HG02973 (cell line): Measurements from ENCODE around the gene NEK5.
"Not testable (repeated sequence)": the region's sequence is repeated elsewhere in the genome, so short reads cannot be mapped to it uniquely, and the experiment has no call there.

ENCODE experiments used
- ATAC-seq: cut with Tn5 transposase; IDR thresholded peaks from one replicate; pipeline ENCODE4 v1.9.1; 2021; ENCODE audit warnings: moderate library complexity; ENCODE audit not compliant: unreplicated experiment

Gene NEK5

GRCh38 chr13:52070929-52071523 lies 57.8 kb downstream of the NEK5 start:
- ATAC-seq = no peak

DNA sequence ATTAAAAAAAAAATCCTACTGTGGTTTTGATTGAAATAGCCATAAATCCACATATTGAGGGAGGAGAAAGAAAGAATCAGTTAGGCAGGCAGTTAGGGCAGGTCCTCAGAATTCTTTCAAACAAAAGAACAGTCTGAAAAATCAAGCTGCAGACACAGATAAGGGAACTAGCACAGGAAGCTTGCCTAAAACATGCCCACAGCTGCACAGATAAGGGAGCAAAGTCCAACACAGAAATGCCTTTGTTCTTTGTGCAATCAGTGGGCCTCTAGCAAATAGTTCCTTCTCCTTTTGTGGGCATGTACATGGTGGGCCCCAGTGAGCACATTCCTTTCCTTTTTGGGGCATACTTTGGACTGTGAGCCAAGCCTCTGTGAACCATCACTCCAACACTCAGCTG lies 61.6 kb downstream of the NEK5 start:
- ATAC-seq = no peak

DNA sequence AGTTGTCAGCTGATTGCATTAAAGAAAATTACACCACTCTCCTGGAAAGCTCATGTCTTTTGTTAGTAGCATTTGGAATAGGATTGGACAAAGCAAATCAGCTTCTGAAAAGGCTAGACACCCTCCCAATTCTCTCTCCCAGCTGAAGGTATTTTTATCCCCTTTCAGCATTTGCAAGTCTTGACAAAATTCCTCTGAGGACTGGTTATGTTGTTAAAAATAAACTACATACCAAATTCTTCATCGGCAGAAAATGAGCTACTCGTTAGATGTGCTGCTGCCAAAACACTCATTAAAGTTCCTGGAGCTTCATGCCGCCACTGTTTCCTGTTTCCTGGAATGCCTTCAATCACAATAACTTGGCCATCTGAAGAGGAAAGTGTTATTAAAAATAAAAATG lies 67.3 kb downstream of the NEK5 start:
- no peak for ATAC-seq

DNA sequence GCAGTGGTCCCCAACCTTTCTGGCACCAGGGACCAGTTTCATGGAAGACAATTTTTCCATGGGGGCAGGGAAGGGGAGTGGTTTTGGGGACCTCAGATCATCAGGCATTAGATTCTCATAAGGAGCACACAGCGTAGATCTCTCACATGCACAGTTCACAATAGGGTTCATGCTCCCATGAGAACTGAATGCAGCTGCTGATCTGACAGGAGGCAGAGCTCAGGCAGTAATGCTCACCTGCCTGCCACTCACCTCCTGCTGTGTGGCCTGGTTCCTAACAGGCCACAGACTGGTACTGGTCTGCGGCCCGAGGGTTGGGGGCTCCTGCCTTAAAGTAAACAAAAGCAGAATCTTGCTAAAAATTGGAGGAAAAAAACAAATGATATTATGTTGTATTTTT lies 67.8 kb downstream of the NEK5 start:
- ATAC-seq = not testable (repeated sequence)

- ATAC-seq = no peak
Measured at GRCh38 chr13:52053460-52053859, 75.4 kb downstream of the NEK5 start.

DNA sequence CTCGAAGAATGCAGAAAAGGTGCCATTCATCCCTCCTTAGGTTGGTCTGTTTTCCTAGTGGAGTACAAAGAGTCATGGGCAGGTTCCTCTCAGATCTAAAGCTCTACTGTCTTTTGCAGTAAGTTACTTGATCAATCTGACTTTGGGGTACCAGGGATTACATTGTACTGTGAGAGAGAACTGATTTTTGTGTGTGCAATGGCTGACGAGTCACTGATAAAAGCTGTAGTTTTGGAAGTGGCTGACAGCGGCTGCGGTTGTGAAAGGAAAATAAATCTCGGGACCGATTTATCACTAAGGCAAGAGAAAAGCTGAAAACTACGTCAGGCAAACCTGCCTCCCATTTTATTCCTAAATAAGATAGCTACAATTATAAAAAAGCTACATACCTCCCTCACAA lies 77.5 kb downstream of the NEK5 start:
- ATAC-seq = no peak

DNA sequence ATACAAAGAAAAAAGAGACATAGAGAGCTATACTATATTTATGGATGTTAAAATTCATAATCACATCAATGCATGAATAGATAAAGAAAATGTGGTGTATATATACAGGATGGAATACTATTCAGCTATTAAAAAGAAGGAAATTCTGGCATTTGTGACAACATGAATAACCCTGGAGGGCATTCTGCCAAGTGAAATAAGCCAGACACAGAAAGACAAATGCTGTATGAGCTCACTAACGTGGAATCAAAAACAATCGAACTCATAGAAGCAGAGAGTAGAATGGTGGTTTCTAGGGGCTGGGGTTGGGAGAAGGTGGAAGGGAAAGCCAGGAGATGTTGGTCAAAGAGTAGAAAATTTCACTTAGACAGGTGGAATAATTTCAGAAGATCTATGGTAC lies 80.4 kb downstream of the NEK5 start:
- ATAC-seq = no peak

GRCh38 chr13:52047463-52047862 lies 81.4 kb downstream of the NEK5 start:
- ATAC-seq = no peak

DNA sequence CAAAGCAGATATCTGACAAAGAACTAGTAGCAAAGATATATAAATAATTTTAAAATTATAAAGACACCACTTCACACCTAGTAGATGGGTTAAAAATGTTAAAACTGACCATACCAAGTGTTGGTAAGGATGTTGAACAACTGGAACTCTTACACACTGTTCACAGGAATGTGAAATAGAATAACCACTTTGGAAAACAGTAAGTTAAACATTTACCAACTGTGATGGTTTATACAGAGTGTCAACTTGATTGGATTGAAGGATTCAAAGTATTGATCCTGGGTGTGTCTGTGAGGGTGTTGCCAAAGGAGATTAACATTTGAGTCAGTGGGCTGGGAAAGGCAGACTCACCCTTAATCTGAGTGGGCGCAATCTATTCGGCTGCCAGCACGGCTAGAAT lies 85.2 kb downstream of the NEK5 start:
- no peak for ATAC-seq

DNA sequence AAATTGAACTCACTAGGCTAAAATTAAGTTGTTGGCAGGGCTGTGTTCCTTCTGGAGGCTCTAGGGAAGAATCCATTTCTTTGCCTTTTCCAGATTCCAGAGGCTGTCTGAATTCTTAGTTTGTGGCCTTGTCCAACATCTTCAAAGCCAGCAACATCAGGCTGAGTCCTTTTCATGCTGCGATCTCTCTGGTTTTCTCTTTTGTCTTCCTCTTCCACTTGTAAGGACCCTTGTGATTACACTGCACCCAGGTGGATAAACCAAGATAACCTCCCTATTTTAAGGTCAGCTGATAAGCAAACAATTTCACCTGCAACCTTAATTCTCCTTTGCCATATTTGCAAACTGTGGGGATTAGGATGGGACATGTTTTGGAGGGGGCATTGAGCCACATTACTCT lies 92.8 kb downstream of the NEK5 start:
- no peak for ATAC-seq

GRCh38 chr13:52034616-52035226 lies 94.2 kb downstream of the NEK5 start:
- no peak for ATAC-seq

DNA sequence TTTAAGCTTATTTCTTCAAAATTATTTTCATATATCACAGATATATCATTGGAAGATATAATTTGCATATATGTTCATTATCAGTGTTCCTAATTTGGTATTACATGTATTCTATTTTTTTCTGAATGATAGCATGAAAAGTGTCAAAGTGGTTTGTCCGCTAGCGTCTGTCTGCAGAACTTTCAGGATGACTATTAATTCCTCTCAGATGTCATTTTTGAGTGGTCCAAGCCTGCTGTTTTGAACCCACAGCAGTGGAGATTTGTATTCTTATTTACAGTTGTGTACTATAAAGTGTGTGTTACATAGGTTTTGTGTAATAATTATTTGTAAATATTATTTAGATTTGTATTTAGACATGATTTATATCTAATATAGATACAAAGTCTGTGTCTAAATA lies 95.8 kb downstream of the NEK5 start:
- ATAC-seq = no peak

GRCh38 chr13:52030401-52030800 lies 98.5 kb downstream of the NEK5 start:
- ATAC-seq = not testable (repeated sequence)

- no peak for ATAC-seq
Measured at GRCh38 chr13:52029569-52029968, 99.3 kb downstream of the NEK5 start.

GRCh38 chr13:52027832-52028231 lies 101.0 kb downstream of the NEK5 start:
- ATAC-seq = no peak

DNA sequence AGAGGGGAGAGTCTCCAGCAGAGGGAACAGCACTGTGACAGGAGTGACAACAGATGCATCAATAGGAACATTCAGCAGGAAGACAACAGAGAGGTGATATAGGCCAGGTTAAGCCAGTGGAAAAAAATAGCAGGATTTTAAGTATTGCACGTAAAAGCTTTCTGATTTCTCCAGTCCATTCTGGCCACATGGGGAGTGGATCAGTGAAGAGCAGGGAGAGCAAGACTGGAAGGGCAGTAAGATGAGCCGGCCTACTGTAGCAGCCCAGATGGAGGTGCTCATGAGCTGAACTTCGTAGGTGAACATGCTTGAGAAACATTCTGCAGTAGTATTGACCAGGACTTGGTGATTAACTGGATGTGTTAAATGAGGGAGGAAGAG lies 102.6 kb downstream of the NEK5 start:
- ATAC-seq = no peak

DNA sequence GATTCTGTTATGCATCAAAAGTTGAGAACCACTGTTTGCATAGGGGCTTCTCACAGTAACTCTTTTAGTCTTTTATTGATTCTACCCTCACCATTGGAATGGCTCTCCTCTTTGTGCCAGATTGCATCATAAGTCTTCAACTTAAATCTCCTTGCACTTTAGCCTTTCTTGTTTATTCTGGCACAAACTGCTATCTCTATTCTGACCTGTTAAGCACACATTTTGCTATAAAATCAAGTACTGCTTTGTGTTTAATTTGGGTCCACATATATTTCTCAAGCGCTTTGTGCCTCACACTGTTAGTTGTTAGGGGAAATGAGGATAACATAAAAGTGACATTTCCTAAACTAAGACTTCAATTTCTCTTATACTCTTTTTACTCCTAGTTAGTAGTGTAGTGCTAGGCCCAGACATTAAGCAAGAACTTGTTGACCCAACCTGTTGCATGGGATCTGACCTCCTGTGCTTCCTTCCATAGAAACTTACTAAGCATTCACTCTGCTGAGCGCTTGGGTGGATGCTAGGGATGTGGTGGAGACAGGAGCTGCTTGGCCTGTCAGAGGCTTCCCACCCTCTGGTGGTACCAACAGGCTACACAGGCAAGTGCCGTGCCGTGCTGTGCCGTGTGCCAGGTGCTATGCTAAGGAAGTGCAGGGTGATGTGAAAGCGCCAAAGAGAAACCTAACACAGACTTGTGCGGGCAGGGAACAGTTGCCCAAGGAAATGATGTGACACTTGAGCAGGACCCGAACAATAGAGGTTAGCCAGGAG lies 103.2 kb downstream of the NEK5 start:
- no peak for ATAC-seq

- ATAC-seq = no peak
Measured at GRCh38 chr13:52024481-52024880, 104.4 kb downstream of the NEK5 start, which contains the start of gene UTP14C. TSS of gene UTP14C (plus strand) at chr13:52024691. CDS start at chr13:52028805, 4,114 bp downstream.

DNA sequence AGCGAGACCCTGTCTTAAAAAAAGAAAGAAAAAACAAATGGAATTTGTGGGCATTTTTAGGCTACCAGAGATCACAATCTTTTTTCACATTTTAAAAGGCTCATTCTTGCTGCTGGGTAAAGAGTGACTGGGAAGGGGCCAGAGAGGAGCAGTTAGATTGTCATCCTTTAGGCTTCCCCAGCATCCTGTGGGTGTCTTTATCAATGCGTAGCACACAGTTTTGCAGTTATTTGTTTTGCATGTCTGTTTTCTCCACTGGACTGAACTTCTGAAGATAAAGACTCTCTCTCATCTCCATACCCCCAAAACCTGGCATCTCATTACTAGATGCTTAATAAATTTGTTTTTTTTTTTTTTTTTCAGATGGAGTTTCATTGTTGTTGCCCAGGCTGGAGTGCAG lies 106.5 kb downstream of the NEK5 start:
- no peak for ATAC-seq

DNA sequence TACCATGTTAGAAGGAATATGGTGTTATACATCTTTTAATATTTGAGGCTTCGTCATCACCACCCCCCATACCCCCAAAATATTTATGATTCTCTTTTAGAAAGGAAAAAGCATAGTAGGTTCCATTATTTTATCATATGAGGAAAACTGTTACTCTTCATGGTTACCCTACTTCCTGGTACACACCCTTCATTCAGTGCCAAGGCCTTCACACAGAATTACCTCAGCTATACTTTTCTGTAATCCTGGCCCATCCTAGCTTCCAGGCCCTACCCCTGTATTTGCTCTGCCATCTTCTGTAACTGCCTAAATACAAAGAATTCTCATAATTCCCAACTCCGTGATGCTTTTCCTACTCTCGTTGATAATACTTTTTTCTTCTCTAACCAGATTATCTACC lies 108.7 kb downstream of the NEK5 start:
- ATAC-seq = no peak

GRCh38 chr13:52016296-52016695 lies 112.6 kb downstream of the NEK5 start:
- ATAC-seq = no peak

DNA sequence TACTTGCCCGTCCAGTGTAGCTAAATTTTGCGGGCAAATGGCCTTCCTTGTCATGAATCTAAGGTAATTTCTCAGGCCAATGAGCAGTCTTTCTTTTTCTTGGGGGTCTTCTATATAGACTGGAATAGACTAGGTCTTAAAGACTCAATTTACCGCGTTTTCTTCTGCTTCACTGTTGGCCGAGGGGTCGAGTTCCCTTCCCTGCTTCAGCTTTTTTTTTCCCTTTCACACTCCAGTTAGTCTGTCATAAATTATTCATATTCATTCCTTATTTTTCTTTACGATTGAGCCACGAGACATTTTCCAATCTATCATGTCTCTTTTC lies 116.4 kb downstream of the NEK5 start:
- no peak for ATAC-seq
